HEK293T (cell line): Measurements from ENCODE around the gene CARD14.

Source experiments
- ARNT ChIP-seq: fragments of 450-650 bp; IDR thresholded peaks from 2 replicates; pipeline ENCODE4 v1.6.1; 2017; ENCODE audit warnings: mild to moderate bottlenecking
- BHLHE40 ChIP-seq: fragments of 450-650 bp; IDR thresholded peaks from 2 replicates; pipeline ENCODE4 v1.6.1; 2016; ENCODE audit warnings: mild to moderate bottlenecking, moderate library complexity, borderline replicate concordance
- ELF4 ChIP-seq: fragments of 450-650 bp; IDR thresholded peaks from 2 replicates; pipeline ENCODE4 v1.6.1; 2017; ENCODE audit warnings: antibody characterized with exemption
- FOXA1 ChIP-seq: fragments of 450-650 bp; IDR thresholded peaks from 2 replicates; pipeline ENCODE4 v1.6.1; 2016; ENCODE audit warnings: mild to moderate bottlenecking
- FOXK2 ChIP-seq: fragments of 450-650 bp; IDR thresholded peaks from 2 replicates; pipeline ENCODE4 v1.6.1; 2016; ENCODE audit warnings: mild to moderate bottlenecking
- FOXM1 ChIP-seq: fragments of 450-650 bp; IDR thresholded peaks from 2 replicates; pipeline ENCODE4 v1.6.1; 2017; ENCODE audit warnings: mild to moderate bottlenecking, borderline replicate concordance
- LEF1 ChIP-seq: fragments of 450-650 bp; IDR thresholded peaks from 2 replicates; pipeline ENCODE4 v1.6.1; 2017; ENCODE audit warnings: mild to moderate bottlenecking, borderline replicate concordance
- NFRKB ChIP-seq: fragments of 450-650 bp; IDR thresholded peaks from 2 replicates; pipeline ENCODE4 v1.6.1; 2016; ENCODE audit warnings: mild to moderate bottlenecking, moderate library complexity
- SP1 ChIP-seq: fragments of 450-650 bp; IDR thresholded peaks from 2 replicates; pipeline ENCODE4 v1.6.1; 2017
- SUZ12 ChIP-seq: fragments of 450-650 bp; IDR thresholded peaks from 2 replicates; pipeline ENCODE4 v1.6.1; 2016; ENCODE audit warnings: mild to moderate bottlenecking

DNA sequence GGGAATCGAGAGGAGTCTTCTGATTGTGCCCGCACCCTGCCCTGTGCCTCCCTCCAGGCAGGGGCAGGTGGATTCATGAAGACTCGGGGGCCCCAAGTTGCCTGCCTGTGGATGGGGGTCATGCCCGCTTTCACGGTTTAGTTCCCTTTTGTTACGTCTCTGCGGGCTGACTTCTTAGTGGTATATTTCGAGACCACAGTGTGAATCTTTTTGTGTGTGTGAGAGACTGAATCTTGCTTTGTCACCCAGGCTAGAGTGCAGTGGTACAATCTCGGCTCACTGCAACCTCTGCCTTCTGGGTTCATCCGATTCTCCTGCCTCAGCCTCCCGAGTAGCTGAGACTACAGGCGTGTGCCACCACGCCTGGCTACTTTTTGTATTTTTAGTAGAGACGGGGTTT lies 72.7 kb downstream of the CARD14 start:
- TF ChIP-seq FOXM1 (no peak), FOXK2 (no peak), SP1 (no peak), NFRKB (no peak), FOXA1 (no peak), BHLHE40 (no peak), LEF1 (no peak), ELF4 (no peak), ARNT (no peak), SUZ12 (no peak)
